Muscle layer of duodenum (tissue), 2 donors: ENCODE results near the gene KMT2A.

Experiments used
- H3K27ac ChIP-seq: one replicate; pipeline ENCODE4 v1.7.0; 2013; ENCODE audit warnings: mild to moderate bottlenecking, low read length
- H3K27me3 ChIP-seq: one replicate; pipeline ENCODE4 v1.7.0; 2013; ENCODE audit warnings: low read depth, mild to moderate bottlenecking, control low read depth, low read length
- H3K36me3 ChIP-seq, 2 donors: one replicate each; pipeline ENCODE4 v1.7.0; 2013; ENCODE audit warnings: low read length in 2 of 2, control low read depth in 1 of 2, mild to moderate bottlenecking in 1 of 2; ENCODE audit not compliant: insufficient read depth in 2 of 2, control insufficient read depth in 1 of 2
- H3K4me1 ChIP-seq, 2 donors: one replicate each; pipeline ENCODE4 v1.7.0; 2013; ENCODE audit warnings: low read length in 2 of 2, mild to moderate bottlenecking in 2 of 2, control low read depth in 1 of 2, moderate library complexity in 1 of 2; ENCODE audit not compliant: insufficient read depth in 2 of 2, control insufficient read depth in 1 of 2
- H3K4me3 ChIP-seq, 2 donors: one replicate each; pipeline ENCODE4 v1.7.0; 2013; ENCODE audit warnings: low read length in 2 of 2, low read depth in 1 of 2, mild to moderate bottlenecking in 1 of 2
- H3K9me3 ChIP-seq, 2 donors: one replicate each; pipeline ENCODE4 v1.7.0; 2013; ENCODE audit warnings: low read length in 2 of 2, control low read depth in 1 of 2, mild to moderate bottlenecking in 1 of 2; ENCODE audit not compliant: control insufficient read depth in 1 of 2
- donor health status: healthy.

The KMT2A gene

GRCh38 chr11:118572061-118572980 lies 136.0 kb downstream of the KMT2A start, which contains the start of gene ARCN1:
TSS of gene ARCN1 (plus strand) at chr11:118572409. CDS start at chr11:118572548, 139 bp downstream.
- peaks cover 13 to 37% of the 10 kb centered on the region in 2 donors for H3K4me1 ChIP-seq
- H3K27me3 ChIP-seq = no peaks in the 10 kb centered on the region
- H3K9me3 ChIP-seq = no peaks in the 10 kb centered on the region
- H3K4me3 ChIP-seq = peak within 1 kb of the TSS; percentile 76 to 91
- H3K27ac ChIP-seq = peak within 1 kb of the TSS; percentile 88
- peaks cover 0 to 9% of the 10 kb centered on the region in 2 donors for H3K36me3 ChIP-seq

GRCh38 chr11:118572981-118573550 lies 136.8 kb downstream of the KMT2A start:
- Histone ChIP-seq H3K4me3 (peak overlapping the region; percentile 76 to 91), H3K36me3 (peaks cover 0 to 9% of the 10 kb centered on the region in 2 donors), H3K27ac (peak overlapping the region; percentile 88), H3K9me3 (no peaks in the 10 kb centered on the region), H3K27me3 (no peaks in the 10 kb centered on the region), H3K4me1 (peaks cover 13 to 37% of the 10 kb centered on the region in 2 donors)

- Histone ChIP-seq H3K4me1 (peaks cover 13 to 37% of the 10 kb centered on the region in 2 donors), H3K4me3 (peak overlapping the region in 1 of 2 donors; percentile 43)
Measured at GRCh38 chr11:118574636-118575035, 138.3 kb downstream of the KMT2A start.

More at GRCh38 chr11:118574636-118575035, 138.3 kb downstream of the KMT2A start:
- Histone ChIP-seq H3K9me3 (no peaks in the 10 kb centered on the region), H3K36me3 (peaks cover 0 to 9% of the 10 kb centered on the region in 2 donors), H3K27me3 (no peaks in the 10 kb centered on the region), H3K27ac (no peak overlapping the region)
